HL-60 (cell line): ENCODE measurements around the gene WIZ.

ENCODE experiments used
- CTCF ChIP-seq: IDR thresholded peaks from one replicate; pipeline ENCODE4 v1.5.1; 2011; ENCODE audit warnings: low read length, control low read depth, inconsistent platforms; ENCODE audit not compliant: insufficient read depth
- GABPA ChIP-seq: IDR thresholded peaks from 2 replicates; pipeline ENCODE4 v1.6.1; 2012; ENCODE audit warnings: low read depth
- POLR2AphosphoS5 ChIP-seq: IDR thresholded peaks from 2 replicates; pipeline ENCODE4 v1.6.1; 2012; ENCODE audit warnings: low read depth
- SPI1 ChIP-seq: IDR thresholded peaks from 2 replicates; pipeline ENCODE4 v1.6.1; 2012; ENCODE audit warnings: low read depth, mild to moderate bottlenecking, borderline replicate concordance
- TF ChIP-seq, protein P1 (sequence below): IDR thresholded peaks from 2 replicates; pipeline ENCODE4 v1.6.1; 2012; ENCODE audit warnings: low read depth; ENCODE audit not compliant: insufficient replicate concordance

DNA sequence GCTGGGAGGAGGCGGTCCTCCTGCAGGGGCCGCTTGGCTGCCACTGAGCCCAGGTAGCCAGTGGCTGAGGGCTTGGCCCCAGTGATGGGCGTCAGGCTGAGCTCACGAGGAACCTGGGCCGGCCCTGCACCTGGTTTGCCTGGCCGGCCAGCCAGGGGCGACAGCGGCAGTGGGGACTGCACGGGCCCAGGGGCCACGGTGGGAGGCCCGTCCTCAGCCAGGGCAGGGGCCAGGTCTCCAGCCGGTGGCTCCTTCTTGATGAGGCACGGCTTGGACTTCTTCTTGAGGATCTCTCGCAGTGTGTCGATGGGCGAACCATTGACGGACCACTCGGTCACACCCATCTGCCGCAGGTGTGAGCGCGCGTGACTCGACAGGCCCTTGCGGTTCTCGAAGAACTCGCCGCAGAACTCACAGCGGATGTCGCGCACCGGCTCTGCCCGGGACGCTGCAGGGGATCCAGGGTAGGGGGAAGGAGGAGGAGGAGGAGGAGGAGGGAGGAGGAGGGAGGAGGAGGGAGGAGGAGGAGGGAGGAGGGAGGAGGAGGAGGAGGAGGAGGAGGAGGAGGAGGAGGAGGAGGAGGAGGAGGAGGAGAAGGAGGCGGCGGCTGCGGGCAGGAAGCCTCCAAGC, 24.3 kb downstream of the WIZ start:
- TF ChIP-seq CTCF (no peak), POLR2AphosphoS5 (no peak), GABPA (no peak), SPI1 (no peak)
- TF ChIP-seq, protein P1, sequence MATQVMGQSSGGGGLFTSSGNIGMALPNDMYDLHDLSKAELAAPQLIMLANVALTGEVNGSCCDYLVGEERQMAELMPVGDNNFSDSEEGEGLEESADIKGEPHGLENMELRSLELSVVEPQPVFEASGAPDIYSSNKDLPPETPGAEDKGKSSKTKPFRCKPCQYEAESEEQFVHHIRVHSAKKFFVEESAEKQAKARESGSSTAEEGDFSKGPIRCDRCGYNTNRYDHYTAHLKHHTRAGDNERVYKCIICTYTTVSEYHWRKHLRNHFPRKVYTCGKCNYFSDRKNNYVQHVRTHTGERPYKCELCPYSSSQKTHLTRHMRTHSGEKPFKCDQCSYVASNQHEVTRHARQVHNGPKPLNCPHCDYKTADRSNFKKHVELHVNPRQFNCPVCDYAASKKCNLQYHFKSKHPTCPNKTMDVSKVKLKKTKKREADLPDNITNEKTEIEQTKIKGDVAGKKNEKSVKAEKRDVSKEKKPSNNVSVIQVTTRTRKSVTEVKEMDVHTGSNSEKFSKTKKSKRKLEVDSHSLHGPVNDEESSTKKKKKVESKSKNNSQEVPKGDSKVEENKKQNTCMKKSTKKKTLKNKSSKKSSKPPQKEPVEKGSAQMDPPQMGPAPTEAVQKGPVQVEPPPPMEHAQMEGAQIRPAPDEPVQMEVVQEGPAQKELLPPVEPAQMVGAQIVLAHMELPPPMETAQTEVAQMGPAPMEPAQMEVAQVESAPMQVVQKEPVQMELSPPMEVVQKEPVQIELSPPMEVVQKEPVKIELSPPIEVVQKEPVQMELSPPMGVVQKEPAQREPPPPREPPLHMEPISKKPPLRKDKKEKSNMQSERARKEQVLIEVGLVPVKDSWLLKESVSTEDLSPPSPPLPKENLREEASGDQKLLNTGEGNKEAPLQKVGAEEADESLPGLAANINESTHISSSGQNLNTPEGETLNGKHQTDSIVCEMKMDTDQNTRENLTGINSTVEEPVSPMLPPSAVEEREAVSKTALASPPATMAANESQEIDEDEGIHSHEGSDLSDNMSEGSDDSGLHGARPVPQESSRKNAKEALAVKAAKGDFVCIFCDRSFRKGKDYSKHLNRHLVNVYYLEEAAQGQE = no peak
